IMR-90 (cell line): ENCODE data around the gene MMAB.

Experiments used
- CHD1 ChIP-seq: IDR thresholded peaks from 2 replicates; pipeline ENCODE4 v1.6.1; 2012; ENCODE audit warnings: low read depth, low read length, improper control_type of control experiment
- CTCF ChIP-seq: conservative IDR thresholded peaks from 2 replicates; pipeline ENCODE4 v1.5.1; 2012; ENCODE audit warnings: mild to moderate bottlenecking, low read depth, low read length, improper control_type of control experiment
- MXI1 ChIP-seq: IDR thresholded peaks from 2 replicates; pipeline ENCODE4 v1.6.1; 2012; ENCODE audit warnings: low read depth, mild to moderate bottlenecking, low read length, moderate library complexity, borderline replicate concordance
- POLR2A ChIP-seq: IDR thresholded peaks from 2 replicates; pipeline ENCODE4 v1.6.1; 2012; ENCODE audit warnings: mild to moderate bottlenecking, low read depth, low read length
- RAD21 ChIP-seq: IDR thresholded peaks from 2 replicates; pipeline ENCODE4 v1.6.1; 2012; ENCODE audit warnings: low read length, improper control_type of control experiment
- TF ChIP-seq, protein P1 (sequence below): fragments of 150-350 bp; IDR thresholded peaks from 2 replicates; pipeline ENCODE4 v1.6.1; 2016; ENCODE audit warnings: low read depth, mild to moderate bottlenecking, low read length, moderate library complexity, borderline replicate concordance

DNA sequence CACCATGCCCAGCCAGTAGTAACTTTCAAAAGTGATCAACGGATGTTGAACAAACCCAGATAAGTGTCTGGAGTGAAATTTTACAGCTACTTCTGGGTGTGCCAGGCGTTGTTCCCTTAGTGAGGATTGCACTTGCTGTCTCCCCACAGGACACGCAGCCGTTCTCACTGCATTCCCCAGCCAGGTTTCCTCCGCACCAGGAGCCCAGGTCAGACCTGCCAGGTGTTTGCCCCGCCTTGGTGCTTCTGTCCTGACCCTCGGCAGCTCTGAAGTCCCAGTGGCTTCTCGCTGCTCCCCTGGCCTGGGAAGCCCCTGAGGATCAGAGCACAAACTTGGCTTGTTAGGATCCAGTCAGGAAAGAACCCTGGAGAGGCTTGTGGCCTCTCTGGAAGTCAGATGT lies 36.2 kb downstream of the MMAB start:
- TF ChIP-seq CTCF (no peak), MXI1 (no peak), POLR2A (no peak), CHD1 (no peak), RAD21 (no peak)
- TF ChIP-seq, protein P1, sequence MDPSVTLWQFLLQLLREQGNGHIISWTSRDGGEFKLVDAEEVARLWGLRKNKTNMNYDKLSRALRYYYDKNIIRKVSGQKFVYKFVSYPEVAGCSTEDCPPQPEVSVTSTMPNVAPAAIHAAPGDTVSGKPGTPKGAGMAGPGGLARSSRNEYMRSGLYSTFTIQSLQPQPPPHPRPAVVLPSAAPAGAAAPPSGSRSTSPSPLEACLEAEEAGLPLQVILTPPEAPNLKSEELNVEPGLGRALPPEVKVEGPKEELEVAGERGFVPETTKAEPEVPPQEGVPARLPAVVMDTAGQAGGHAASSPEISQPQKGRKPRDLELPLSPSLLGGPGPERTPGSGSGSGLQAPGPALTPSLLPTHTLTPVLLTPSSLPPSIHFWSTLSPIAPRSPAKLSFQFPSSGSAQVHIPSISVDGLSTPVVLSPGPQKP: no peak
